Astrocyte (in vitro differentiated cells and primary cell): ENCODE data around the gene TNPO1. TPM values are rescaled to one million over a fixed set of nuclear protein-coding genes. Genes with fewer than 3 reads are reported as not detected.

Source experiments
- DNase-seq: peaks from one replicate; pipeline ENCODE4 v3.0.0-alpha.2; 2010; ENCODE audit warnings: low read depth
- FAIRE-seq: peaks from 2 replicates; lab custom pipeline; 2011; peaks lifted over from hg19 to GRCh38; lab: Jason Lieb, UNC
- H2AFZ ChIP-seq: 2 replicates; pipeline ENCODE4 v1.6.0; 2012; ENCODE audit warnings: low read depth, low read length, inconsistent platforms
- H3K27ac ChIP-seq: 2 replicates; pipeline ENCODE4 v1.5.1; 2011; ENCODE audit warnings: low read depth, low read length, inconsistent platforms
- H3K27me3 ChIP-seq: 2 replicates; pipeline ENCODE4 v1.6.0; 2011; ENCODE audit warnings: low read length, inconsistent platforms; ENCODE audit not compliant: insufficient read depth
- H3K36me3 ChIP-seq: 2 replicates; pipeline ENCODE4 v1.5.1; 2011; ENCODE audit warnings: low read length, inconsistent platforms; ENCODE audit not compliant: insufficient read depth
- H3K4me1 ChIP-seq: 2 replicates; pipeline ENCODE4 v1.5.1; 2011; ENCODE audit warnings: low read length, inconsistent platforms; ENCODE audit not compliant: insufficient read depth
- H3K4me2 ChIP-seq: 2 replicates; pipeline ENCODE4 v1.6.0; 2012; ENCODE audit warnings: low read length, inconsistent platforms
- H3K4me3 ChIP-seq: 2 replicates; pipeline ENCODE4 v1.5.1; 2011; ENCODE audit warnings: low read depth, mild to moderate bottlenecking, low read length, inconsistent platforms; ENCODE audit not compliant: insufficient read depth
- H3K79me2 ChIP-seq: 2 replicates; pipeline ENCODE4 v1.6.0; 2012; ENCODE audit warnings: mild to moderate bottlenecking, low read length, inconsistent platforms; ENCODE audit not compliant: insufficient read depth
- H3K9ac ChIP-seq: 2 replicates; pipeline ENCODE4 v1.6.0; 2012; ENCODE audit warnings: mild to moderate bottlenecking, low read length, inconsistent platforms
- H3K9me3 ChIP-seq: 2 replicates; pipeline ENCODE4 v1.5.1; 2012; ENCODE audit warnings: low read depth, mild to moderate bottlenecking, low read length, inconsistent platforms; ENCODE audit not compliant: insufficient read depth
- H4K20me1 ChIP-seq: 2 replicates; pipeline ENCODE4 v1.6.0; 2012; ENCODE audit warnings: low read length, inconsistent platforms; ENCODE audit not compliant: insufficient read depth
- H3K27ac Mint-ChIP-seq: one replicate; pipeline ENCODE4 v1.8.0; 2021; ENCODE audit warnings: mild to moderate bottlenecking, mixed read lengths; ENCODE audit not compliant: unreplicated experiment
- H3K27me3 Mint-ChIP-seq: one replicate; pipeline ENCODE4 v1.8.0; 2021; ENCODE audit warnings: low read depth, mixed read lengths; ENCODE audit not compliant: unreplicated experiment
- H3K36me3 Mint-ChIP-seq: one replicate; pipeline ENCODE4 v1.8.0; 2021; ENCODE audit warnings: low read depth, mixed read lengths; ENCODE audit not compliant: unreplicated experiment
- H3K4me1 Mint-ChIP-seq: one replicate; pipeline ENCODE4 v1.8.0; 2021; ENCODE audit warnings: low read depth, mixed read lengths; ENCODE audit not compliant: unreplicated experiment
- H3K4me3 Mint-ChIP-seq: one replicate; pipeline ENCODE4 v1.8.0; 2021; ENCODE audit warnings: mild to moderate bottlenecking, moderate library complexity, mixed read lengths; ENCODE audit not compliant: unreplicated experiment
- H3K9me3 Mint-ChIP-seq: one replicate; pipeline ENCODE4 v1.8.0; 2021; ENCODE audit warnings: mild to moderate bottlenecking, mixed read lengths; ENCODE audit not compliant: unreplicated experiment
- CTCF ChIP-seq: IDR thresholded peaks from 2 replicates; pipeline ENCODE4 v1.5.1; 2011; ENCODE audit warnings: low read depth, mild to moderate bottlenecking, inconsistent platforms, low read length, moderate library complexity; ENCODE audit not compliant: insufficient read depth
- EZH2 ChIP-seq: IDR thresholded peaks from 2 replicates; pipeline ENCODE4 v1.6.1; 2012; ENCODE audit warnings: mild to moderate bottlenecking, low read length, inconsistent platforms; ENCODE audit not compliant: insufficient read depth
- total RNA-seq: library from RNA; stranded (reverse); gene quantifications from 2 replicates; pipeline ENCODE4 v1.2.1, GENCODE V29; 2021

Gene TNPO1
- total RNA-seq, 1 donor from 2014 or later = 184 TPM

DNA sequence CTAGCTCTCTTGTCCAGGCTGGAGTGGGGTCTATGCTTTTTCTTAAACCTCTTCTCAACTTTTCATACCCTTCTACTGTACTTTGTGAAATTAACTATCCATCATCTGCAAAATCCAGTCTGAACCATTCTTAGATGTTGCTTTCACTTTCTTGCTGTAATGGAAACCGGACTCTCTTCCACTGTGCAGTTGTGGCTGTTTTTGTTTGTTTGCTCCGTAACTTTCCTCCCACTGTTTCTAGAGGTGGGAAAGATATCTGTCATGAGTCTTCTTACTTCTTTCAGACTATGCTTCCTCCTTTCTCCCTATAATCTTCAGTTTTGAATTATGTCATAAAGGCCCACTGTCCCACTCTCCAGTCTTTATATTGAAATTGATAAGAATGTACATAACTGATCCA is 6.5 kb downstream of the TNPO1 start:
- H3K9ac ChIP-seq = no peak overlapping the region
- Mint-ChIP-seq H3K27me3 (no peaks in the 10 kb centered on the region), H3K4me1 (peaks cover 16% of the 10 kb centered on the region), H3K27ac (no peak overlapping the region), H3K9me3 (no peaks in the 10 kb centered on the region), H3K36me3 (no peaks in the 10 kb centered on the region), H3K4me3 (no peak overlapping the region)
- H3K79me2 ChIP-seq = peaks cover 97% of the 10 kb centered on the region
- DNase-seq = no peak
- H3K4me1 ChIP-seq = peaks cover 6% of the 10 kb centered on the region
- H3K4me3 ChIP-seq = no peak overlapping the region
- TF ChIP-seq CTCF = no peak
- TF ChIP-seq EZH2 = no peak
- no peaks in the 10 kb centered on the region for H3K36me3 ChIP-seq
- H4K20me1 ChIP-seq = peaks cover 71% of the 10 kb centered on the region
- no peak overlapping the region for H2AFZ ChIP-seq
- H3K9me3 ChIP-seq = no peaks in the 10 kb centered on the region
- no peak overlapping the region for H3K4me2 ChIP-seq
- H3K27ac ChIP-seq = no peak overlapping the region
- no peak for FAIRE-seq
- no peaks in the 10 kb centered on the region for H3K27me3 ChIP-seq

GRCh38 chr5:72829707-72830106 is 13.2 kb downstream of the TNPO1 start:
- Histone ChIP-seq H3K36me3 (no peaks in the 10 kb centered on the region), H2AFZ (no peak overlapping the region), H3K27me3 (no peaks in the 10 kb centered on the region), H3K4me1 (no peaks in the 10 kb centered on the region), H3K79me2 (peaks cover 95% of the 10 kb centered on the region), H3K27ac (no peak overlapping the region), H4K20me1 (peaks cover 54% of the 10 kb centered on the region), H3K4me3 (no peak overlapping the region), H3K9ac (no peak overlapping the region), H3K4me2 (no peak overlapping the region), H3K9me3 (no peaks in the 10 kb centered on the region)
- TF ChIP-seq CTCF (no peak), EZH2 (no peak)
- no peaks in the 10 kb centered on the region for H3K4me1 Mint-ChIP-seq
- DNase-seq (no peak), FAIRE-seq (no peak)
- no peak overlapping the region for H3K27ac Mint-ChIP-seq
- no peaks in the 10 kb centered on the region for H3K36me3 Mint-ChIP-seq
- no peak overlapping the region for H3K4me3 Mint-ChIP-seq
- no peaks in the 10 kb centered on the region for H3K9me3 Mint-ChIP-seq
- no peaks in the 10 kb centered on the region for H3K27me3 Mint-ChIP-seq

GRCh38 chr5:72830362-72830761 is 13.9 kb downstream of the TNPO1 start:
- no peak overlapping the region for H3K4me3 ChIP-seq
- no peak for FAIRE-seq
- H3K27ac ChIP-seq = no peak overlapping the region
- peaks cover 55% of the 10 kb centered on the region for H4K20me1 ChIP-seq
- no peak for TF ChIP-seq CTCF
- no peak for TF ChIP-seq EZH2
- no peak overlapping the region for H3K4me2 ChIP-seq
- H3K9ac ChIP-seq = no peak overlapping the region
- H3K36me3 ChIP-seq = no peaks in the 10 kb centered on the region
- H3K9me3 ChIP-seq = no peaks in the 10 kb centered on the region
- DNase-seq = no peak
- H3K27ac Mint-ChIP-seq = no peak overlapping the region
- H3K36me3 Mint-ChIP-seq = no peaks in the 10 kb centered on the region
- H3K9me3 Mint-ChIP-seq = no peaks in the 10 kb centered on the region
- H3K4me3 Mint-ChIP-seq = no peak overlapping the region
- peaks cover 1% of the 10 kb centered on the region for H3K4me1 Mint-ChIP-seq
- H3K79me2 ChIP-seq = peaks cover 96% of the 10 kb centered on the region
- no peak overlapping the region for H2AFZ ChIP-seq
- no peaks in the 10 kb centered on the region for H3K27me3 Mint-ChIP-seq
- H3K4me1 ChIP-seq = no peaks in the 10 kb centered on the region
- H3K27me3 ChIP-seq = no peaks in the 10 kb centered on the region
